H4 (cell line): ENCODE data around the gene GPR176. TPM values are rescaled to one million over a fixed set of nuclear protein-coding genes. Genes with fewer than 3 reads are reported as not detected.

Experiments used
- DNase-seq: peaks from one replicate; pipeline ENCODE4 v3.0.0-alpha.2; 2015; ENCODE audit warnings: low spot score
- total RNA-seq: library from RNA; depleted of rRNA; stranded (reverse); fragments of >200 nt; shearing (Covaris generic); gene quantifications from 2 replicates; pipeline ENCODE4 v1.2.3, GENCODE V29; 2014

GPR176 gene
- total RNA-seq, 1 experiment from 2014 or later = 20.4 TPM

DNA sequence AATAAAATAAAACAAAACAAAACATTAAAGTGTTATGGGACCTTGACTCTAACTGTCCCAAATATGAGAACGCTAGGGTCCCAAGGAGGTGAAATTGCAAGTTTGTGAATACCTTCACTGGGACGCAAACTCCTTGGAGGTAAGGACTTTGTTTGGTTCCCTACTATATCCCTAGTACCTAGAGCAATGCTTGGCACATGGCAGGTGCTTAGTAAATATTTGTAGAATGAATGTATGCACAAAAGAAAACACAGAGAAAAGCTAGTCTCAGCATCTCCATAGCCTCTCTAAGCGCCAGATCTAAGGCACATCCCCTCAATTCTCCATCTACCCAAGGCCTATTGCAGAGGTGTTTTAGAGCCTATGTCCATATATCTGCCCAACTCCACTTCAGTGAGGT is 30.5 kb downstream of the GPR176 start:
- DNase-seq = no peak

DNA sequence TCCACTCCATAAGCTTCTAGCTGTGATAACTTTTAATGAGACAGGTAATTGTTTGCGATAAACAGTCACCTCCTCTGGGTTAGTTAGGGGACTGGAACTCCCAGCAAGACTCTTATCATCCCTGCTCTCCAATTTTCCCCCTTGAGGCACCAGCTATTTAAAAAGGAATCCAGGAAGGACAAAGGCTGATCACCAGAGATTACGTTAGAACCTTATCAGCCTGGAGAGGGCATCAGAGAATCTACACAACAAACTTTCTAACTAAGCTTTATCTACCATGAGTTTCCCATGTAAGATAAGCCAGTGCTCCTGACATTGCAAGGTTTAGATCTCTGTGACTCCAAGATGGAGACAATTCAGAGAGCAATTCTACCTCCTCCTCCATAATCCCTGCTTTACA is 31.3 kb downstream of the GPR176 start:
- no peak for DNase-seq

DNA sequence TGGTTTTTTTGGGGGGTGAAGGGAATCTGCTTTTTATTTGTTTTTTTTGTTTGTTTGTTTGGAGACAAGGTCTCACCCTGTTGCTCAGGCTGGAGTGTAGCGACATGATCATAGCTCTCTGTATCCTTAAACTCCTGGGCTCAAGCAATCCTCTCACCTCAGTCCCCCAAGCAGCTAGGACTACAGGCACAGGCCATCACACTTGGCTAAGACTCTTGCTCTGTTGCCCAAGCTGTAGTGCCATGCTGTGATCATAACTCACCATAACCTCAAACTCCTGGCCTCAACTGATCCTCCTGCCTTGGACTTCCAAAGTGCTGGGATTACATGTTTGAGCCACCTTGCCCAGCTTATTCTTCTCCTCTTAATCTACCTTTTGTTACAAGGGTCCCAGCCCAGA is 31.8 kb downstream of the GPR176 start:
- DNase-seq = no peak

DNA sequence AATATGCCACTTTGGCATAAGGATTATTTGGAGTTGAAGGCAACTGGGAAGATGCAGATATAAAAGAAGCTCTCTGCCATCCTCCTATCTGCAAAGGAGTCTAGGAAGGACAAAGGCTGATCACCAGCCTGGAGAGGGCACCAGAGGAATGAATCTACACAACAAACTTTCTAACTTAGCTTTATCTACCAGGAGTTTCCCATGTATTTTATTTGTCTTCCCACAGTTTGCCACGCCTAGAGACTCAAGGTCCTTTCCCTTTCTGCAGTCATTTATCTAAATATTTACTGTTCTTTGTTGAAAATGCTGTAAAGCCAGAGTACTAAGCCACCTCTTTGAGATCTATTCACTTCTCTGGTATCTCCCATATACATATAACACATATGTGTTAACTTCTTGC is 32.2 kb downstream of the GPR176 start:
- peak; percentile 48 for DNase-seq

DNA sequence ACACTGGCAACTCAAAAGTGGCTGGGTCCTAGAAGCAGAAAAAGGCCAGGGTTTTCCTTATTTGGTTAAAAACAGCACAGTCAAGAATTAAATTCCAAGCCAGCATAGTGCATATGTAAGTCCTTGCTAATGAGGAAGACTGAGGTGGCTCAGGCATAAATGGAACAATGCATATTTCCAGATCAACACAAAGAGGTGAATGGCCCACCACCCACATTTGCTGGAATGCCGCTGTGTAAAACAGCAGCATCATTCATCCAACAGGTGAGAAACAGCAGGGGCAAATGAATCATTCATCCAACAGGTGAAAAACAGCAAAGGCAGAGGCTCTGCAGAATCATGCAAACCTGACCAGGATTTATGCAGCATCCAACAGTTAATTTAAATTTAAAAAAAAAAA is 32.9 kb downstream of the GPR176 start:
- DNase-seq = no peak

DNA sequence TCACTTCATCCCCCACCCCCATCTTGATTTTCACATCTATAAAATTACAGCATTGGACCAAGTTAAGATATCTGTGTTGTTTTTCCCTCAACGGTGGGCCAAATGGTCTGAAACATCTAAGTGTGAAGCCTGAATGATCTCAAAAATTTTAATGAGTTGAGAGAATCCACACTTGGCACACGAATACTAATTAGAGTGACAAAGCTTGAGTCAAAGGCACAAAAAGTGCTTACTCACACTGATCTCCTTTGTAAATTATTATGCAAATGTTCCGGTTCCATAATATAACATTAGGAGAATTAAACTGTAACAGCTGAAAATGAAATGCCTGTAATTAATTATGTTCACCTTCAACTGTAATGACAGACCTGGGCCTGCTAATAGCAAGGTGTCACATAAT is 33.6 kb downstream of the GPR176 start:
- no peak for DNase-seq

DNA sequence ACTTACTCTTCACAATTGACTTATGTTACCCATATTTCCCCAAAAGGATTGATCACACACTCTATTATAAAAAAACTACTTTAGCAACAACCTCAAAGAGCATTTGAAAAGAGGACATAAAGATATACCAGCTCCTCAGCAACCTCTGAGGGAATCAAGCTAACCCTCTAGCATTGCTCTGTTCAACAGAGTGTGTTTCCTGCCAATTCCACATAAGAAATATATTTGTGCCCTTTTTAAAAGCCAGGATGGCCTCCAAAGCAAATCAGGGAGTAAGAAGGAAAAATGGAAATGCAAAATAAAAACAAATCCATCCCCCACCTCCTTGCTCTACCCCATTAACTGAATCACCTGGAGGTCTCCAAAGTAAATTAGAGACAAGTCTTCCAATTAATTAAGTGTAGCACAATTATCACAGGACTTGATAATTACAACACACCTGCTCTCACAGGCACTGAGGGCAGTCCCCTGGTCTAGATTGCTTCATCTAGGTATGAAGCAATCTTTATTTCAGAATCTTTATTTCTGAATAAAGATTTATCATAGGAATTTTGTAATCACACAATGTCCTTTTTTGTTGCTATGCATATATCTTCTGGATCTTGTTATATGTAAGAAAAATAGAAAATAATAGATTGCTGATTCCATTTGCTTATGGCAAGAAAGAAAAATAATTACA is 34.8 kb downstream of the GPR176 start:
- DNase-seq = no peak

DNA sequence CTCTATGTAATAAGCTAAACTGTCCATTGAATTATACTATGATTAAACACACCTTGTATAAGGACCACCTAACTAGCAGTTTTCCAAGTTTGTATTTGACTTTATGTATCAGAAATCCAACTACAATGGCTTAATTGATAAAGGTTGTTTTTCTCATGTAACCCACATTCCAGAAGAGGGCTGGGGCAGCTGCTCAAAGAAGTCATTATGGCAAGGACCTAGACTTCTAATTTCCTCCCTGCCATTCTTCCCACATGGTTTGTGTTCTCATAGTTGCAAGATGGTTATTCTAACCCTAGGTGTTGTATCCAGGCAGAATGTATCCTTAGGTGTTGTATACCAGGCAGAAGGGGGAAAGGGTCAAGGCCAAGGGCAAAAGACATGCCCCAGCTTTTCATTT is 35.7 kb downstream of the GPR176 start:
- no peak for DNase-seq

DNA sequence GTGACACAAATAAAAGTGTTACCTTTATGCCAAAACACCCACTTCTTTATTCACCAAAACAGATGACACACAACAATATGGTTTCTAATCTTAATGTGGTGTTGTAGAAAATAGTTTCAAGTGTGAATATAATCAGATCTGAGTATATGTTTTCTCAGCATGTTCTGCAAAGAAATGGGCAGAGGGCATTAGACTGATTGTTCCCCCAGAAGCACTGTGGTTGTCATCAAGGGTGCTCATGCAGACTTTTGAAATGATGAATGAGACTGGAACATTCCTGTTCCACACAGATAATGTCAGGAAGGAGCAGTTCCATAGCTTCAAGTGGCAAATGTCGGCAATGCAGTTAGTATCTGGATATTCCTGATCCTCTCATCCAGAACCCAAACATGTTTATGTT is 37.5 kb downstream of the GPR176 start:
- no peak for DNase-seq

DNA sequence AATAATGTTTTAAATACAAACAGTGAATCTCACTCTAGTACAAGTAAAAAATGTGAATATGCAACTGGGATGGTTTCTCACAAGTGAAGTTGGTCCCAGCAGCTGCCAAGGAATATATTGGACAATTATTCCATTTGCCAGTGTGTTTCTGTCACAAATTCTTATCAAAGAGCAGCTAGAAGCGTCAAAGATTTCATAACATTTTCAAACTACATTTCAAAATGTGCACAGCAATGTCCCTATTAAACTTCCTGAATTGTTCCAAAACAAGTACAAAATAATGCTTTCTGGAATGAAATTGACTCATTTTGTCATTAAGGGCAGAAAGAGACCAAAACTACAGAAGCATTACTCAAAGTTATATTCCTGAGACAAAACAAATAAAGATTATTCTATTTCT is 38.3 kb downstream of the GPR176 start:
- DNase-seq = no peak

DNA sequence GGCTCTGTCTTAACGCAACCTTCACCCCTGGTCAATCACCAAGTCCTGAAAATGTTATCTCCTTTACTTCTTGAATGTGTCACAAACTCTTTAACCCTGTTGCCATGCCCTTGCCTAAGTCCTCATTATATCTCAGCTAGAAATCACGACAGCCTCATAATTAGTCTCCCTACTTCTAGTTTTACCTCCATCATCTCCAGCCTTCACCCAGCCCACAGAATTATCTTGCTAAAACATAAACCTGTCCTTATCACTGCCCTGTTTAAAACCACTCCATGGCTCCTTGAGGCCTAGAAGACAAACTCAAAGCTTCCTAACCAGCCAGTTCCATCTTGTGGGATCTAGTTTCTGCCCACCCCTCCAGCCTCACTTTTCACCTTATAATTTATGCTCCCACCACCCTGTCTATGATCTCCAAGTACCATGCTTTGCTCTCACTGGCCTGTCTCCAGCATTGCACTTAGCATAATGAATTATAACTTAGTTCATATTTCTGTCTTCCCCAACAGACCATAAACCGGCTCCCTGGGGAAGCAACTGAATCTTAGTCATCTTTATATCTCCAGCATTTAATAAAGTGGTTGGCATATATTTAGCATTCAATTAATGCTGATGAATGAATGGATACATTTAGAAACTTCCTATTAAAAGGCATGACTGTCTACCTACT is 39.2 kb downstream of the GPR176 start:
- DNase-seq = no peak

DNA sequence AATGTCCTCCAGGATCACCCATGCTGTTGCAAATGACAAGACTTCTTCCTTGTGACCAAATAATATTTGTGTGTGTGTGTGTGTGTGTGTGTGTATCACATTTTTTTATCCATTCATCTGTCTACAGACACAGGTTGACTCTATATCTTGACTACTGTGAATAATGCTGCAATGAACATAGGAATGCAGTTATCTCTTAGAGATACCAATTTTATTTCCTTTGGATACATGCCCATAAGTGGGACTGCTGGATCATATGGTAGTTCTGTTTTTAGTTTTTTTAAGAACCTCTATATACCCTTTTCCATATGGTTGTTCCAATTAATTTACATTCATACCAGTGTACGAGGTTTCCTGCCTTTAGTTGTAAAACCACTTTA is 41.7 kb downstream of the GPR176 start:
- DNase-seq = no peak

DNA sequence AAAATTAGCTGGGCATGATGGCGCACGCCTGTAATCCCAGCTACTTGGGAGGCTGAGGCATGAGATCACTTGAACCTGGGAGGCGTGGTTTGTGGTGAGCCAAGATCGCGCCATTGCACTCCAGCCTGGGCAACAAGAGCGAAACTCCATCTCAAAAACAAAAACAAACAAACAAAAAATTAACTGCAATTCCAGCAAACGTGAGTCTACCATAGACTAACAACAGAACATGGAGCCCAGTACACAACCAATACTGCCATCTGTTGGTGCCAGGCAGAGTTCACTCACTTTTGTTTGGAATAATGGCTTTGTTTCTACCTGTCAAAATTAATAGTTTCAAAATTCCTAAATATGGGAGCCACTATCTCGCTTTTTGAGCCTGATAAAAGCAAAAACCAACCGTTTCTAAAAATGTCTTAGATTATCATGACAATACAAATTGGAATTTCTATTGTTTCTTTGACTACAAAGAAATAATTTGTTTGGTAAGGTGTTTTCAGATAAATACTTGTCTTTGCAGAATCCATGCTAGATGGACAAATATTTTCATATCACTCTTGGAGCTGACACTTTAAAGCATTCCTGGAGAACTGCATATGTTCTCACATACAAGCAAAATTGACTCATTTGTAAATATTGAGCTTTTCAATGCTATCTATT is 45.0 kb downstream of the GPR176 start:
- peak; percentile 50 for DNase-seq

DNA sequence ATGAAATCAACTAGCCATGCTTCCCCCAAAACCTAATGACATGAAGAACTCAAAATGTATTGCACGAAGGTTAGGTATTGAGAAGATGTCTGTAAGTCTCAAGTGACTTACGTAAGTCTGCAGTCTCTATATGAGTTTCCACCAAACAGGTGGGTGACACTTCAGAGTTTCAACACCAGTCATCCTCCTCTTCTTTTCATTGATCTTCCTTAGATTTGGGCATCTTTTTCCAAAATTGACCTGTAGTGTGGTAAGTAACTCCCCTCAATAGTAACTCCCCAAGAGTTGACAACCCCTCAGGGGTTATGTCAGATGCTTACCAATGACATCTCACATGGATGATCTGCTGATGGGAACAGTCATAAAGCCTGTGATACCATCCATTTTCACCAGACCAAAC is 46.1 kb downstream of the GPR176 start:
- no peak for DNase-seq

DNA sequence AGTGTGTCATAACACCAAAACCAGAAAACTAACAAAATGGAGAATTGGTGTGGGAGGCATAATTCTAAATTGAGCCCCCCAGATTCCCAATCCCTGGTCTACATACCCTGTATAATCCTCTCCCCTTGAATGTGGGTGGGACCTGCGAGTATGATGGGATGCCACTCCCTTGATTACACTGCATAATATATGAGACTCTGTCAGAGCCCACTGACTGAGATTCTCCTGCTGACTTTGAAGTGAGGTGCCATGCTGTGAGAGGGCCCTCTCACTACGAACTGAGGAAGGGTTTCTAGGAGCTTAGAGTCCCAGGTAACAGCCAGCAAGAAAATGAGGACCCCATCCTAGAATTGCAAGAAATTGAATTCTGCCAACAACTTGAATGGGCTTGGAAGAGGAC is 49.5 kb downstream of the GPR176 start:
- no peak for DNase-seq

DNA sequence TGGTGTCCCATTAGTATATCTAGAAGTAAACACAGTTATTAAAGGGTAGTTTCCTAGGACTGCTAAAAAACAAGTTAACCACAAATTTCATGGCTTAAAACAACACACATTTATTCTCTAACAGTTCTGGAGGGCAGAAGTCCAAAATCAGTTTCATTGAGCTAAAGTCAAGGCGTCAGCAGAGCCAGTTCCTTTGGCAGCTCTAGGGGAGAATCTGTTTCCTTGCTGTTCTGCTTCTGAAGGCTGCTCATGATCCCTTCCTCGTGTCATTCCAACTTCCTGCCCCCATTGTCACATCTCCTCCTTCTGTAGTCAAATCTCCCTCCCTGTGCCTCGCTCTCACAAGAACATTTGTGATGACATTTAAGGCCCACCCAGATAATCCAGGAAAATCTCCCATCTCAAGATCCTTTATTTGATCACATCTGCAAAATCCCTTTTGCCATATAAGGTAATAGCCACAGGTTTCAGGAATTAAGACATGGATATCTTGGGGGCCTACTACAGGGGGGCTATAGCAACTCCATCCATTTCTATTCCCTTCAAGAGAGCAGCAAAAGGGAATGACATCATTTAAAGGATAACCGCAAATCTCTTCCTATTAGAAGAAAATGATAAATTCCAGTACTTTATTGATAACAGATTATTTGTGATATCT is 50.1 kb downstream of the GPR176 start:
- no peak for DNase-seq

DNA sequence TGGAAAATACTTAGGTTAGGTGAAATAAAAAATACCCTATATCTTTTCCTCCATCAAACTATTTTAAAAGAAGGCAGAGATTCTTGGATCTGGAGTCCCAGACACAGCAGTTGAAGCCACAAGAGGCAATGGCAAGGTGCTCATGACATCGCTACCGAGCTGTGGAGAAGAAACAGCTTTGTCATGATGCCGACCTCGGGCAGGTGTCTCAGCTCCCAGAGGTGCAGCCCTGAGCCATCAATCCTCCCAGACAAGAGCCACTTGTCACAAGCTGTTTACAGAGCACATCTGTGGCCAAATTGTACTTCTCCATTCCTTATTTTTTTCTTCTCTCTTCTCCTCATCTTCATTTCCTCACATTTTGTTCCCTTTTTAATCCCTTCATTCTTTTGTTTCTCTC is 50.8 kb downstream of the GPR176 start:
- no peak for DNase-seq

DNA sequence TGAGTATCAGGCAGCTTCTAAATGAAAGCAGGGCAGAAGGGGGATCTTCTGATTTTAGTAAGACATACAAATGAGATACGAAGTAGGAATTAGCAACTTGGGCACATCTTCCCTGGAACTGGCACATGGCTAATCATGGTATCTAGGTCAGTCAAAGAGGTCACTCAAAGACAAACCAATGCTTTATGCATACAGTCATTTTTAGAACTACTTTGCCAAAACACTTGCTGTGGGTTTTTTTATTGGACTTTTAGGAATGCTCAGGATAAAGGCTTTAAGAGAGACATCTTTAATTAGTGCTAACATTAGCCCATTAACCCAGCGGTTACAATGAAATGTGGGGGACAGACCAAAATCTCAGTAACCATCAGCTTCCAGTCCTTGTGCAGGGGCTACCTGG is 51.7 kb downstream of the GPR176 start:
- DNase-seq = no peak

DNA sequence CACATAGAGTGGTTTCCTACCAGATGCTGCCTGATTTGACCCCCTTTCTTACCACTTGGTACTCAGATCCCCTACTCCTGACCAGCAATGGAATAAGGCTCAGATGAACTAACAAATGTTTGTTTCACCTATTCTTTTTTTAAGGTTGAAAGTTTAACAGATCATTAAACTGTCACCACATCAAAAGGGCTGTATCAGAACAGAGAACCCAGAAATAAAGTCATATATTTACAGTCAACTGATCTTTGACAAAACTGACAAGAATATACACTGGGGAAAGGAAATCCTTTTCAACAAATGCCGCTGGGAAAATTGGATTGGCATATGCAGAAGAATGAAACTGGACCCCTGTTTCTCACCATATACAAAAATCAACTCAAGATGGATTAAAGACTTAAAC is 56.0 kb downstream of the GPR176 start:
- no peak for DNase-seq

DNA sequence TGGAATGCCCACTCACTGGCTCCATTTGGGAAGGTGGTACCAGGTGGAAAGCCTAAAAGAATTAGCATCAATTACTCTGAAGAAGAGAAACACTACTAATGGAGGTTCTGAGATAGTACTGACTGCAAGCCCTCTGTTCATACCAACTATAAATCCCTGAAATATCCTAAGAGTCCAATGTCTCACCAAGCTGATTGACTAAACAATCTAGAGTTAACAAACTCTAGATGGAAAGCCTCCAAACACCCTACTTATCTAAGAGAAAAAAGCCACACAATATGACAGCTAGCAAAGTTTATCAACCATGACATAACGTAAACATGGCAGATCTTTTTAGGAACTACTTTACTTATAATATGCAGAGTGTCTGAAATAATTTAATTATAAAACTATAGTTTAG is 59.2 kb downstream of the GPR176 start:
- no peak for DNase-seq

DNA sequence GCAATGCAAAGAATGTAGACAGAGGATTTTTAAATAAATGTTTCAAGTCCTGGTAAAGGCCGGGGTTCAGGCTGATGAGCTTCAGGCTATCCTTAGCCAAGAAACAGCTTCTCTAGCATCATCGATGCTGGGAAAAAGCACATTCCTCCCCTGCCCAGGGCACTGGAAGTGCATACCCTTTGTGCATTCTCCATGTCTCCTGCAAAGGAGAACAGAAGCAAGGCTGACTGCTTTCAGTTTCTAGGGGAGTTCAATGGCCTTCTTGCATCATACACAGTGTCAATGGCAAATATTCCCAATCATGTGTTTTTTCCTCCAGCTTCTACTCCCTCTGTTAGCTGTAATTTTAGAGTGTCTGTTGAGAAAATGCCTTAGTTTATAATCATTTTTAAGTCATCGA is 59.9 kb downstream of the GPR176 start:
- no peak for DNase-seq

DNA sequence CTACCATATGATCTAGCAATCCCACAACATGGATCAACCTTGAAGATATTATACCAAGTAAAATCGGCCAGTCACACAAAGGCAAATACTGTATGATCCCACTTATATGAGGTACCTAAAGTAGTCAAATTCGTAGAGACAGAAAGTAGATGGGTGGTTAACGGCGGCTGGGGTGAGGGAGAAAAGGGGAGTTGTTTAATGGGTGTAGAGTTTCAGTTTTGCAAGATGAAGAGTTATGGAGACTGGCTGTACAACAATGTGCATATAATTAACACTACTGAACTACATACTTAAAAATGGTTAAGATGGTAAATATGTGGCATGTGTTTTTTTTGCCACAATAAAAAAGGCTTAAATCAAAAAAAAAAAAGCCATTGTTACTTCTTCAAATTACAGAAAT is 60.4 kb downstream of the GPR176 start:
- DNase-seq = no peak

DNA sequence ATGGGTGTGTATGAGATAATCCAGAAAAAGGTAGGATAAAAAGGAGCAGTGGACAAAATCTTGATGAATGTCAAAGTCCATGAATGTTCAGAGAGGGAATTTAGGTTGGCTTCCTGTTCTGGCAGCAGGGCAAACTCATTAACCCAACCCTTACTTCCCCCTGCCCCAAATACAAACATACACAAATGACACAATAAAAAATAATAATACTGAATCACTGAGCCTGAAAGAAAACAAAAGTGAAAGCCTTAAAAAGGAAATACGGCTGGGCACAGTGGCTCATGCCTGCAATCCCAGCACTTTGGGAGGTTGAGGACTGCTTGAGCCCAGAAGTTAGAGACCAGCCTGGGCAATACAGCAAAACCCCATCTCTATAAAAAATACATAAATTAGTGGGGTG is 62.9 kb downstream of the GPR176 start:
- DNase-seq = no peak
